Measurements from ENCODE around the gene EFNA2. TPM values are rescaled to one million over a fixed set of nuclear protein-coding genes. Genes with fewer than 3 reads are reported as not detected.

The EFNA2 gene
- total RNA-seq, 4 donors from 2014 or later = 0.76 TPM; not detected in 3

DNA sequence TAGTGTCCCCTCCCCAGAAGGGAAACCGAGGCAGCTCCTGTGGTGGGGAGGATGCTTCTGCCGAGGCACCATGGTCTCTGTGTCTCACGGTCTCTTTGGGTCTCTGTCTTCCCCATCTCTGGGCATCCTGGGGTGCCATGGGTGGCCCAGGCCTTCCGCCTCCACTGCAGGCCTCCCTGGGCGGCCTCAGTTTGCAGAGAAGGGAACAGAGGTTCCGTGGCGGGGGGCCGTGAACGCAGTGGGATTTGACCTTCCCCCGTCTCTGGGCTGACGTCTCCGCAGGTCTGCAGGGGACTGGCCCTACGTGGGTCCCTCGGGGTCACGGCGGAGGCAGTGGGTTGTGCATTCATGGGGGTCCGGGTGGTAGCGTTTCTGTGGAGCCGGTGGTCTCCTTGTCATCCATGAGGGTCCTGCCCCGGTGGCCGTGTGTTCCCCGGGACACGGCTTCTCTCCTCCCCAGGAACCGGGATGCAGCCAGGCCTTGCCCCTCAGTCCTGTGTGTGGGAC lies 4.6 kb downstream of the EFNA2 start:
- Histone ChIP-seq H3K4me3 (no peak overlapping the region), H3K9me3 (no peaks in the 10 kb centered on the region), H3K27me3 (peaks cover 23 to 28% of the 10 kb centered on the region in 2 donors), H3K27ac (no peak overlapping the region), H3K4me1 (peaks cover 0 to 7% of the 10 kb centered on the region in 2 donors), H3K36me3 (no peaks in the 10 kb centered on the region)
- intact Hi-C loops (cut with DNase I; ENCODE audit: low total_unique reads) = no loop called here
- DNase-seq = no peak
- TF ChIP-seq POLR2A (IDR thresholded peaks at IDR 0.05) = no peak
- TF ChIP-seq CTCF (IDR thresholded peaks at IDR 0.05) = no peak

DNA sequence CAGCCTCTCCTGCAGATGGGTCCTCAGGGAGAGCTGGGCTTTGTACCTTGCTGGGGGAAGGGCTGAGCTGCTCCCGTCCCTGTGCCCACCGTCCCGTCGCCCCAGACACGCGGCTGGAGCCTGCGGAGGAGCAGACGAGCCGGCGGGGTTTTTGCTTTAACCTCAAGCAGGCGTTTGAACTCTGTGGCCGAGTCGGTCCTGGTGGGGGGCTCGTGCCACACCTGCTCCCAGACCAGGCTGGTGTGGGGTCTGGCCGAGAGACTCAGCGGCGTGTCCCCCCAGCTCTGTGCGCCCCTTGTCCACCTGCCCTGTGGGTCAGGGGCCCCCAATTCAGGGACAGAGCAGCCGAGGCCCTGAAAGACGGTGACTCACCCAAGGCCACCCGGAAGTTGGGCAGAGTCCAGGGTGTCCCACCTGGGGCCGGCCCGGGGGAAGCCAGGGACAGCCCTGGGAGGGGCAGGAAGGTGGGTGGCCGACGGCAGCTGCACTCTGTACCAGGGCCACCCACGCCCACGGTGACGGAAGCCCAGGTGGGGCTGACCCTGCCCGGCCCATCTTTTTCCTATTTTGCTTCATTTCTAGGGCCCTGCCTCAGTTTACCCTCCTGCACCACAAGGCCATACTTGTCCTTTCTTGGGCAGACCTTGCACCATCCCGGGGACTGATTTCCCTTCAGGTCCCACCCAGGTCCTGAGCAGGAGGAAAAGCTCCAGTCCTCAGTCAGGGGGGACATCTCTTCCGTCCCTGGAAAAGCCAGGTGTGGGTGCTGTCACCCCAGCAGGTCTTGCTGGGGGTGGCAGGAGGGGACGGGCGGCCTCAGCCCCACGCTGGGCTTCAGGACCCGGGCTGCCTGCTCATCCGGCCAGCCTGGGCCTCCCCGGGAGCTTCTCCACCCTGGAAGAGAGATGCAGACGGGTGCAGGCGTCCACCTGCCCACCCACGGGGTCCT lies 5.3 kb downstream of the EFNA2 start:
- H3K4me1 ChIP-seq = peaks cover 0 to 12% of the 10 kb centered on the region in 2 donors
- H3K4me3 ChIP-seq = no peak overlapping the region
- intact Hi-C loops (cut with DNase I; ENCODE audit: low total_unique reads) = no loop called here
- H3K27me3 ChIP-seq = peaks cover 20 to 32% of the 10 kb centered on the region in 2 donors
- no peaks in the 10 kb centered on the region for H3K9me3 ChIP-seq
- TF ChIP-seq POLR2A (IDR thresholded peaks at IDR 0.05) (no peak), CTCF (IDR thresholded peaks at IDR 0.05) (no peak)
- H3K27ac ChIP-seq = no peak overlapping the region
- H3K36me3 ChIP-seq = no peaks in the 10 kb centered on the region
- DNase-seq = no peak

- Histone ChIP-seq H3K27ac (no peak overlapping the region), H3K4me3 (no peak overlapping the region), H3K36me3 (no peaks in the 10 kb centered on the region), H3K4me1 (peaks cover 0 to 8% of the 10 kb centered on the region in 2 donors), H3K27me3 (peaks cover 16 to 26% of the 10 kb centered on the region in 2 donors), H3K9me3 (no peaks in the 10 kb centered on the region)
- intact Hi-C loops (cut with DNase I; ENCODE audit: low total_unique reads) = no loop called here
- DNase-seq = no peak
- no peak for TF ChIP-seq POLR2A (IDR thresholded peaks at IDR 0.05)
- no peak for TF ChIP-seq CTCF (IDR thresholded peaks at IDR 0.05)
These were observed 6.2 kb downstream of the EFNA2 start for GRCh38 chr19:1291761-1292418.

- no peaks in the 10 kb centered on the region for H3K9me3 ChIP-seq
- intact Hi-C loops (cut with DNase I; ENCODE audit: low total_unique reads) = no loop called here
- H3K27me3 ChIP-seq = peaks cover 12 to 19% of the 10 kb centered on the region in 2 donors
- no peaks in the 10 kb centered on the region for H3K36me3 ChIP-seq
- peaks cover 0 to 8% of the 10 kb centered on the region in 2 donors for H3K4me1 ChIP-seq
- H3K4me3 ChIP-seq = no peak overlapping the region
- DNase-seq = no peak
- TF ChIP-seq POLR2A (IDR thresholded peaks at IDR 0.05) (no peak), CTCF (IDR thresholded peaks at IDR 0.05) (no peak)
- H3K27ac ChIP-seq = no peak overlapping the region
These were observed 6.9 kb downstream of the EFNA2 start for GRCh38 chr19:1292419-1293151.

Measured in uterus (tissue), 4 donors.